Left ventricle myocardium inferior (tissue), 1 donor: ENCODE results near the gene MEI4. TPM values are rescaled to one million over a fixed set of nuclear protein-coding genes. Genes with fewer than 3 reads are reported as not detected.

Source experiments
- DNase-seq: peaks from one replicate; pipeline ENCODE4 v3.0.0-alpha.2; 2020
- H3K27ac ChIP-seq: fragments of 200-600 bp; replicated peaks from 2 replicates; pipeline ENCODE4 v1.8.0; 2021
- H3K27me3 ChIP-seq: fragments of 200-600 bp; 2 replicates; pipeline ENCODE4 v1.8.0; 2021; ENCODE audit warnings: low read depth
- H3K36me3 ChIP-seq: fragments of 200-600 bp; 2 replicates; pipeline ENCODE4 v1.8.0; 2021
- H3K4me1 ChIP-seq: fragments of 200-600 bp; 2 replicates; pipeline ENCODE4 v1.8.0; 2021
- H3K4me3 ChIP-seq: fragments of 200-600 bp; 2 replicates; pipeline ENCODE4 v1.8.0; 2021; ENCODE audit warnings: mild to moderate bottlenecking, moderate library complexity
- H3K9me3 ChIP-seq: fragments of 200-600 bp; replicated peaks from 2 replicates; pipeline ENCODE4 v1.8.0; 2021
- CTCF ChIP-seq: fragments of 200-600 bp; IDR thresholded peaks from 2 replicates; pipeline ENCODE4 v1.8.0; 2021; ENCODE audit warnings: antibody characterized with exemption, mild to moderate bottlenecking, borderline replicate concordance
- intact Hi-C: fragments of 100-400 bp; cut with micrococcal nuclease; formaldehyde crosslinking; loops from one replicate; pipeline ENCODE4 v1.11.0; 2022
- long read RNA-seq: library from polyadenylated mRNA; unstranded; transcript quantifications from one replicate; pipeline ENCODE4 v2.0.0, GENCODE V29; 2021
- total RNA-seq: library from RNA; stranded (reverse); fragmentation: NEBNext Ultra II Directional; extraction: Animal tissue kit (Norgen Biotek cat#: 25700); gene quantifications from one replicate; pipeline ENCODE4 v1.2.1, GENCODE V29; 2021
- donor health status: DM: no; HTN: yes; CAD: no; lungs with severe emphysema.

Gene MEI4, protein sequence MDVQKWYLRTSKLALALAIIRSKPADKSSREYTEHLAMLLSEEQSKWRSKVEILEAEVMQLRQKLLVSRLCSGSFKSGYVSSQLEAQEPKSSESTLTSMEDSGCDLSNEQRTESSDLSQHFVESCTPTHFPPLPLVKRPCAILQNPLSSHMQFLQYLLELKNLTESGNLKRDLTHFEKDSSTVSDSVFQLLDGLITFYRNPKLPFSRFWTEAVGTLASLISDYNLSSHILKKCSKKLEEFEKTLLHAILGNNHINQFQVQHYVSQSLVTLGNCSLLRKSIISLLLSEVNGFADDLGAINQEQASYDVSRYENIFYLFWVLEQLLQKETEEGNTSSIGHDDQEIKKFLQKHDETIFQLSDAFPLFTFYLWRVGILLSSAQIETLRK
- total RNA-seq = 0.52 TPM
- long read RNA-seq, full-length matches to known transcripts = 1 of 1 reads
- long read RNA-seq, partial matches to known transcripts = 0 of 1 reads
- long read RNA-seq, other reads (novel, unspliced or antisense) = 0 of 1 reads

DNA sequence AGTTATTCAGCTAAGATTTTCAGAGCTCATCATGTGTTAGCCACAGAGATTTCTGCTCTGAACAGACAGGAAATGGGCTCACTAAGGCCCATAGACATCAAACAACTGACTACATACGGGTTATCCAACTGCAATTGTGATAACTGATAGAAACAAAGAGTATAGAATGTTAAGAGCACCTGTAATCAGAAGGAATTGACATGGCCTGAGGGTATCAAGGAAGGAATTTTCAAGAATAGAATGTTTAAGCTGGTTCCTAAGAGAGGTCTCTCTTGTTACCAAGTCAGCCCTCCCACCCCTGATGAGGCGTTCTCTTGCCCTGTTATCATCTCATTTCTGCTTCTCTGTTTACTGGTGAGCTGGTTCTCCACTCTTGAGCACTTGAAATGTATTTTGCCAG is at the start of gene MEI4:
MEI4 (plus strand) TSS at position 301 of the 400 bp plus-strand sequence. CDS start 37,633 bp downstream, outside the sequence.
- no peaks in the 10 kb centered on the region for H3K36me3 ChIP-seq
- H3K9me3 ChIP-seq = peaks cover 5% of the 10 kb centered on the region
- H3K4me3 ChIP-seq = no peak within 1 kb of the TSS
- H3K4me1 ChIP-seq = peaks cover 11% of the 10 kb centered on the region
- peaks cover 7% of the 10 kb centered on the region for H3K27me3 ChIP-seq
- DNase-seq = no peak
- TF ChIP-seq CTCF = no peak
- H3K27ac ChIP-seq = no peak within 1 kb of the TSS
- intact Hi-C loops = no loop called here

- Histone ChIP-seq H3K9me3 (peaks cover 24% of the 10 kb centered on the region), H3K4me1 (no peaks in the 10 kb centered on the region), H3K27me3 (no peaks in the 10 kb centered on the region), H3K4me3 (no peak overlapping the region), H3K36me3 (no peaks in the 10 kb centered on the region), H3K27ac (no peak overlapping the region)
- DNase-seq = no peak
- no peak for TF ChIP-seq CTCF
- intact Hi-C loops = no loop called here
Measured at GRCh38 chr6:77604476-77604875, 48.4 kb upstream of the MEI4 start.

GRCh38 chr6:77607004-77607403 is 45.8 kb upstream of the MEI4 start:
- H3K27ac ChIP-seq = no peak overlapping the region
- no peak for TF ChIP-seq CTCF
- no peak for DNase-seq
- H3K4me3 ChIP-seq = no peak overlapping the region
- intact Hi-C loops = no loop called here
- H3K9me3 ChIP-seq = peaks cover 16% of the 10 kb centered on the region
- no peaks in the 10 kb centered on the region for H3K27me3 ChIP-seq
- H3K4me1 ChIP-seq = no peaks in the 10 kb centered on the region
- H3K36me3 ChIP-seq = no peaks in the 10 kb centered on the region

GRCh38 chr6:77609106-77609505 is 43.7 kb upstream of the MEI4 start:
- Histone ChIP-seq H3K9me3 (peaks cover 11% of the 10 kb centered on the region), H3K27ac (no peak overlapping the region), H3K27me3 (no peaks in the 10 kb centered on the region), H3K4me3 (no peak overlapping the region), H3K36me3 (no peaks in the 10 kb centered on the region), H3K4me1 (no peaks in the 10 kb centered on the region)
- TF ChIP-seq CTCF = no peak
- intact Hi-C loops = no loop called here
- no peak for DNase-seq

- intact Hi-C loops = no loop called here
- Histone ChIP-seq H3K9me3 (peaks cover 24% of the 10 kb centered on the region), H3K4me1 (no peaks in the 10 kb centered on the region), H3K4me3 (no peak overlapping the region), H3K36me3 (no peaks in the 10 kb centered on the region), H3K27ac (no peak overlapping the region), H3K27me3 (no peaks in the 10 kb centered on the region)
- DNase-seq = no peak
- TF ChIP-seq CTCF = no peak
Measured at GRCh38 chr6:77619114-77619513, 33.7 kb upstream of the MEI4 start.
